AG04450 (cell line): ENCODE results near the gene CHML. TPM values are rescaled to one million over a fixed set of nuclear protein-coding genes. Genes with fewer than 3 reads are reported as not detected.

Experiments
- CTCF ChIA-PET: fragments of 300-600, 350-600 bp; formaldehyde crosslinking; extraction: SDS; loops from one replicate; lab custom pipeline; 2022; ENCODE audit warnings: antibody characterized with exemption, inconsistent platforms; lab: Charles Lee
- POLR2A ChIA-PET: fragments of 350-600 bp; formaldehyde crosslinking; extraction: SDS; loops from one replicate; lab custom pipeline; 2021; ENCODE audit warnings: antibody characterized with exemption, inconsistent platforms; lab: Yijun Ruan, JAX
- DNase-seq: peaks from one replicate; pipeline ENCODE4 v3.0.0-alpha.2; 2011; ENCODE audit warnings: low read depth, low spot score
- H3K27ac ChIP-seq: one replicate; pipeline ENCODE4 v1.5.1; 2012; ENCODE audit warnings: low read depth, low read length, control low read depth
- H3K27me3 ChIP-seq: one replicate; pipeline ENCODE4 v1.6.0; 2012; ENCODE audit warnings: low read length; ENCODE audit not compliant: control insufficient read depth, insufficient read depth
- H3K4me3 ChIP-seq: 2 replicates; pipeline ENCODE4 v1.5.1; 2011; ENCODE audit warnings: mild to moderate bottlenecking, low read depth, low read length, control low read depth
- H3K9me3 ChIP-seq: 2 replicates; pipeline ENCODE4 v1.5.1; 2012; ENCODE audit warnings: low read length; ENCODE audit not compliant: control insufficient read depth, insufficient read depth
- polyA plus RNA-seq: library from polyadenylated mRNA; depleted of rRNA; stranded (reverse); fragments of >200 nt; gene quantifications from 2 replicates; pipeline ENCODE4 v1.2.3, GENCODE V29; 2011
- TF ChIP-seq, protein P1 (sequence below): IDR thresholded peaks from 2 replicates; pipeline ENCODE4 v1.5.1; 2011; ENCODE audit warnings: low read depth, low read length, control low read depth, inconsistent platforms

The CHML gene
- polyA plus RNA-seq, 1 experiment = 17.1 TPM

DNA sequence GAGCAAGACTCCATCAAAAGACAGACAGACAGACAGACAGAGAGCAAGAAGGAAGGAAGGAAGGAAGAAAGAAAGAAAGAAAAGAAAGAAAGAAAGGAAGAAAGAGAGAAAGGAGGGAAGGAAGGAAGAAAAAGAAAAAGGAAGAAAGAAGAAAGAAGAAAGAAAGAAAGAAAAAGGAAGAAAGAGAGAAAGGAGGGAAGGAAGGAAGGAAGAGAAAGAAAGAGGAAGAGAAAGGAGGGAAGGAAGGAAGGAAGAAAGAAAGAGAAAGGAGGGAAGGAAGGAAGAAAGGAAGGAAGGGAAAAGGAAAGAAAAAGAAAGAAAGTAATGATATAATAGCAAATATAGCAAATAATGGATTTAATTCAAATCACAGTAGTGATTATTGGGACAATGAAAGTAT lies 32.7 kb downstream of the CHML start:
- H3K4me3 ChIP-seq = no peak overlapping the region
- no peaks in the 10 kb centered on the region for H3K9me3 ChIP-seq
- TF ChIP-seq, protein P1, sequence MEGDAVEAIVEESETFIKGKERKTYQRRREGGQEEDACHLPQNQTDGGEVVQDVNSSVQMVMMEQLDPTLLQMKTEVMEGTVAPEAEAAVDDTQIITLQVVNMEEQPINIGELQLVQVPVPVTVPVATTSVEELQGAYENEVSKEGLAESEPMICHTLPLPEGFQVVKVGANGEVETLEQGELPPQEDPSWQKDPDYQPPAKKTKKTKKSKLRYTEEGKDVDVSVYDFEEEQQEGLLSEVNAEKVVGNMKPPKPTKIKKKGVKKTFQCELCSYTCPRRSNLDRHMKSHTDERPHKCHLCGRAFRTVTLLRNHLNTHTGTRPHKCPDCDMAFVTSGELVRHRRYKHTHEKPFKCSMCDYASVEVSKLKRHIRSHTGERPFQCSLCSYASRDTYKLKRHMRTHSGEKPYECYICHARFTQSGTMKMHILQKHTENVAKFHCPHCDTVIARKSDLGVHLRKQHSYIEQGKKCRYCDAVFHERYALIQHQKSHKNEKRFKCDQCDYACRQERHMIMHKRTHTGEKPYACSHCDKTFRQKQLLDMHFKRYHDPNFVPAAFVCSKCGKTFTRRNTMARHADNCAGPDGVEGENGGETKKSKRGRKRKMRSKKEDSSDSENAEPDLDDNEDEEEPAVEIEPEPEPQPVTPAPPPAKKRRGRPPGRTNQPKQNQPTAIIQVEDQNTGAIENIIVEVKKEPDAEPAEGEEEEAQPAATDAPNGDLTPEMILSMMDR = no peak
- no peak overlapping the region for H3K27ac ChIP-seq
- ChIA-PET CTCF (no interaction called here), POLR2A (no interaction called here)
- no peak for DNase-seq
- H3K27me3 ChIP-seq = no peaks in the 10 kb centered on the region

DNA sequence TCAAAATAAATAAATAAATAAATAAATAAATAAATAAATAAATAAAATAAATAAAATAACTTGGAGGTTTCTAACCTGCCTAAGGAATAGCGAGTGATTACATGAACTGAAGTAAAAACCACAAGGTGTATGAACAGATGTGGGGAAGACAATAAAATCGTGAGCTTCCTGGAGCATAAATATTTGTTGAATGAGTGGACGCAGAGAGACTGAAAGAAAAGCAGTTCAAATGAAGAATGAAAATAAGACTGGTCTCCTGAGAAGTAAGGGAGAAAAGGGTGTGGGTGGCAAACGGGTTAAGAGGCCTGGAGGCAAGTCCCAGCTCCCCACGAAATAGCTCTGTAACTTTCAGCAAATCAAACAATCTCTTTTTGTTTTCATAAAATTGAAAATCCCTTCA lies 33.6 kb downstream of the CHML start:
- TF ChIP-seq, protein P1 = no peak

DNA sequence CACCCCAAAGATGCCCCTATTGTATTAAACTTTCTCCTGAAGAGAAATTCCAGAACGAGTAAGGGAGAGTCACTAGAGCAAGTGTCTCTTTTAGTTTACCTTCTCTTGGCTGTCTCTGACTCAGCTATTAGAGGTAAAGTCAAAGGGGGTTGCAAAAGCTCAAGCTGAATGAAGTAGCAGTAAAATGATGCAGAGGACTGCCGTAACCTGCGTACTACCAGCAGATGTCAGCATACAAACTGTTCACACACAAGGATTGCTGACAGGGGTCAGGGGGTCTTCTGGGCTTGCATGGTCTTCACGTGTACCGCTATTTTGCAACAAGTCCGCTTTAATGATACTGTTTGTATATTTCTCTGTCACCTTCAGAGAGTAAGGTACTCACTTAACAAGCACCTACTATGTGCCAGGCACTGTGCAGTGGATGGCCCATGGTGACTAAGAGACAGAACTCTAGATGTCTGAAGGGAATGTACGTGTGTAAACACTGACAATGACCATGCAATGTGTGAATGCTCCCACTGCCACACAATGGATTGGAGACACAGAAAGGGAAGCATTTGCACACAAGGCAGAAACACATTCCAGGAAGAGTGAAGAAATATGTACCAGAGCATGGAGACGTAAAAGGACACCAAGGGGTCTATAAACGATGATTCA lies 34.9 kb downstream of the CHML start:
- no peaks in the 10 kb centered on the region for H3K9me3 ChIP-seq
- POLR2A ChIA-PET = no interaction called here
- H3K4me3 ChIP-seq = no peak overlapping the region
- no peaks in the 10 kb centered on the region for H3K27me3 ChIP-seq
- CTCF ChIA-PET = interaction anchor here (0.9 to 1.3 kb wide), 2 partner anchors 22 to 243 kb away, joined by 4 read pairs; partner anchors contain the start of gene EXO1
- no peak for DNase-seq
- no peak overlapping the region for H3K27ac ChIP-seq
- TF ChIP-seq, protein P1 = peak; percentile 22; the same call in 1 of the 2 replicates

More for the DNA sequence above, 33.6 kb downstream of the CHML start:
- H3K4me3 ChIP-seq = no peak overlapping the region
- no peak for DNase-seq
- no peaks in the 10 kb centered on the region for H3K9me3 ChIP-seq
- H3K27ac ChIP-seq = no peak overlapping the region
- CTCF ChIA-PET = interaction anchor here (1.0 kb wide), 1 partner anchor 21 kb away, joined by 3 read pairs; no protein-coding TSS in a partner anchor
- H3K27me3 ChIP-seq = no peaks in the 10 kb centered on the region
- POLR2A ChIA-PET = no interaction called here

- DNase-seq = no peak
- Histone ChIP-seq H3K27ac (no peak overlapping the region), H3K27me3 (no peaks in the 10 kb centered on the region), H3K9me3 (no peaks in the 10 kb centered on the region), H3K4me3 (no peak overlapping the region)
- POLR2A ChIA-PET = no interaction called here
- TF ChIP-seq, protein P1 = no peak
- CTCF ChIA-PET = interaction anchor here (0.6 kb wide), 1 partner anchor 290 kb away, joined by 3 read pairs; no protein-coding TSS in a partner anchor
Measured at GRCh38 chr1:241603731-241604245, 36.4 kb downstream of the CHML start.

- DNase-seq = no peak
- Histone ChIP-seq H3K9me3 (no peaks in the 10 kb centered on the region), H3K27ac (no peak overlapping the region), H3K27me3 (no peaks in the 10 kb centered on the region), H3K4me3 (no peak overlapping the region)
- CTCF ChIA-PET = interaction anchor here (1.0 to 1.3 kb wide), 2 partner anchors 11 to 27 kb away, joined by 3 to 4 read pairs; no protein-coding TSS in a partner anchor
- POLR2A ChIA-PET = interaction anchor here (1.0 kb wide), 1 partner anchor 10 kb away, joined by 4 read pairs; no protein-coding TSS in a partner anchor
- TF ChIP-seq, protein P1 = no peak
Measured at GRCh38 chr1:241600496-241600901, 39.7 kb downstream of the CHML start.
